Stimulated activated CD4-positive, alpha-beta T cell treated with anti-CD3 and anti-CD28 coated beads, Interleukin-1b, Interleukin-23, amount 100 ng/mL, for 1 hour (primary cell): ENCODE measurements around the gene CLMP.

Experiments used
- DNase-seq, 2 donors: peaks; one replicate each; pipeline ENCODE4 v3.0.0-alpha.2; 2020; ENCODE audit warnings: low read depth in 2 of 2

CLMP gene, protein sequence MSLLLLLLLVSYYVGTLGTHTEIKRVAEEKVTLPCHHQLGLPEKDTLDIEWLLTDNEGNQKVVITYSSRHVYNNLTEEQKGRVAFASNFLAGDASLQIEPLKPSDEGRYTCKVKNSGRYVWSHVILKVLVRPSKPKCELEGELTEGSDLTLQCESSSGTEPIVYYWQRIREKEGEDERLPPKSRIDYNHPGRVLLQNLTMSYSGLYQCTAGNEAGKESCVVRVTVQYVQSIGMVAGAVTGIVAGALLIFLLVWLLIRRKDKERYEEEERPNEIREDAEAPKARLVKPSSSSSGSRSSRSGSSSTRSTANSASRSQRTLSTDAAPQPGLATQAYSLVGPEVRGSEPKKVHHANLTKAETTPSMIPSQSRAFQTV

GRCh38 chr11:123195188-123196059 is at the start of gene CLMP:
CLMP (minus strand) TSS chr11:123195248; CDS start chr11:123194940, 308 bp downstream.
- no peak for DNase-seq

DNA sequence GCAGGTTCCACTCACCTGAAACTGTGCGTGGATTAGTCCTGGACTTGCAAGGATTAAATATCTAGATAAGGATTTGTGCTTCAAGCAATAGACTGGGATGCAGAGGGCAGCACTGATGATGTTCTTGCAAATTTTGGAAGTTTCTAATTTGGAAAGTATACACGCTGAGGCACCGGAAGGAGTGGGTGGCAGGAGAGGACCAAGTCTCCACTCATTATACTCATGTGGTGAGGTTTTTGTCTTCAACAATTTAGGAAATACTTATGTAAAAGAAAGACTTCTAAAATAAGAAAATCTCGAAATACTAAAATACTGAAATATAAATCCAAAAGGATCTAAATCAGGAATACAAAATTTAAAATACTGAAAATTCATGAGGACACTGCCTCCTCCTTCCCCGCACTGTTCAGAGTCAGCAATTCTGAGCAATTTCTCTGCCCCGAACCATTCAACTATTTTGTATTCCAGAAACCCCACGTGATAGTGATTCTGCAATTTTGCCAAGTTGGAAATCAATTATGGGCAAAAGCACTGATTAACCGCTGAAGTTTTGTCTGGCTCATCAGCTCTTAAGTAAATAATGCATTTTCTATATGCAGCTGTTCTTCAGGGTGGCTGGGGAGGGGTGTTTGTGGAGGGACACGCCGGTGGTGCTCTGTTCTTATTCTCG is 47.0 kb upstream of the CLMP start:
- DNase-seq, result no peak

DNA sequence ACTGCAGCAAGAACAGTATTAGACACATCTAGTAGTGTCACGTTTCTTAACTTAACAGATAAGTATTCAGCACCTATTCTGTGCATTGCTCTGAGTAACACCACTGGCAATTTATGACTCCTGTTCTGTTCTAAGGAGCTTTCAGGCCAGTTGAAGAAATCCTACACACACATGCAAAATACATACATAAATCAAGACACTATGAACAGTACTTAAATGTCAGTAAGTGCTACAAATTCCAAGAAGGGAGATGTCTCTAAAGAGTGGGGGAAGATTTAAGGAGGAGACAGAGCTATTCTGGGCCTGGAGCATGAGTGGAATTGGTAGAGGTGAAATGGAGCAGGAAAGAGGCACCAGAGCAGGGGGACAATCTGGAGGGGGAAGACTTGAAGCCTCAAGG is 46.2 kb upstream of the CLMP start:
- no peak for DNase-seq

- no peak for DNase-seq
These were observed 44.4 kb upstream of the CLMP start for GRCh38 chr11:123239191-123240150.

- DNase-seq, result no peak
These were observed 43.2 kb upstream of the CLMP start for GRCh38 chr11:123238297-123238696.

DNA sequence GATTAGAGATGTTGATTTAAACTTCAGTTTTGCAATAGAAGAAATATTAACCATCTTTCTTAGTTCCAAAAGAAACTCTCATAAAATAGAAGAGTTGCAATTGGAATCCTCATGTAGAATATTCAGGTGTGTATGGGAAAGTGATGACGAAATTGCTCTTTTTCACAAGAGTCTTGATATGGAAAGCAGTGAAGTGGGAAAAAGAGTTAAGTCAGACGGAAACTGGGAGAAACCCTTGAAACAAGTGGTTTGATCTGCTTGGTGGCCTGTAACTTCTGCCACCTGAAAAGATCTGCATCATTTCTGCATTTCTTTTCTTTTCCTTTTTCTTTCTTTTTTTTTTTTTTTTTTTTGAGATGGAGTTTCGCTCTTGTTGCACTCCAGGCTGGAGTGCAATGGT is 41.8 kb upstream of the CLMP start:
- DNase-seq, result no peak

DNA sequence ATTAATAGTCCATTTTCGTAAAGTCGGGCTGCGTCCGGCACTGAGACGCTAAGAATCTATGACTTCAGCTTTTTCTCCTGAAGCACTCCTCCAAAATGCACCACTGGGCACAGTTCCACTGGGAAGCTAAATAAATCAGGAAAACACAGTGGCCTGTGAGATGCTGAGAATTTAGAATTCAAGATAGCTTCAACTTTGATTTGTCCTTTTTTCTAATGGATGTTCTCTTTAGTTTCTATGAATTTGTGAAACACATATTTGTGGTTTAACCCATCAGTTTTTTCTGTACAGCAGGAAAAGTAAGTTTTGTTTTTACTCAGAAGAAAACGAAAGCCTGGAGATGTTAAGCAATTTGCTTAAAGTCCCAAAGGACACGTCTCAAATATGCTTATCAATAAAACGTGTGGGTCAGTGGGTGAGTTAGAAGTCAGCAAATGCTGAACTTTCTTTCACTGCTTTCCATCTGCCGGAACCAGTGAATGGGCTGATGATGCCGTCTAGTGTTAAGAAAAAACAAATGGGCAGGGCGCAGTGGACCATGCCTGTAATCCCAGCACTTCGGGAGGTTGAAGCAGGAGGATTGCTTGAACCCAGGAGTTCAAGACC is 40.7 kb upstream of the CLMP start:
- DNase-seq, result no peak

- DNase-seq, result peak in 1 of 2 donors; percentile 24
These were observed 40.1 kb upstream of the CLMP start for GRCh38 chr11:123235117-123235655.

GRCh38 chr11:123233975-123234334 is 38.9 kb upstream of the CLMP start:
- DNase-seq, result no peak

DNA sequence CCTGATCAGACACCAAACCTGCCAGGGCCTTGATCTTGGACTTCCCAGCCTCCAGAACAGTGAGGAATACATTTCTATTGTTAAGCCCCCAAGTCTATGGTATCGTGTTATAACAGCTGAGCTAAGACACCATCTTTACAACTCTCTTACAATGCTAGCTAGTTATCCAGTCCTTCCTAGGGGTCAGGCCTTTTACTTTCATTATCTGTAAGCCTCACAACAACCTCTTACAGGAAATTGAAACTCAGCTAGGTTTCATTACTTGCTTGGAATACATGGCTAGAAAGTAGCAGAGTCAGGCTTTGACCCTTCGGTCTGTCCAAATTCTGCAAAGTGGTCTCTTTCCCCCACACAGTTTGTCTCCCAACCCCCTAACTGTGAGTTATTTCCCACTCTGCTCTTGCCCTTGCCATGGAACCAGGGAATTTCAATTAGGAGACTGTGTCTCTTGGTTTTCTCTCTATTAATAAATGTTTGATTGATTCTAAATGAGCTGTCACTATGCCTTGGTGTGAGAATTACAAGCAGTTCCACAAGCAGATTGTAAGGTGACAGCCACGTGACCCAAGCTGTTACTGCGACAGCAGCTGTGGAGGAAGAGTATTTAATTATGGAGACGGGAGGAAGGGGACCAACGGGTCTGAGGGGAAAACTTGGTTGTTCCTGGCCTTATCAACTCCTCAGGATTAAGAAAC is 38.4 kb upstream of the CLMP start:
- no peak for DNase-seq

GRCh38 chr11:123231777-123232176 is 36.7 kb upstream of the CLMP start:
- DNase-seq, result no peak

DNA sequence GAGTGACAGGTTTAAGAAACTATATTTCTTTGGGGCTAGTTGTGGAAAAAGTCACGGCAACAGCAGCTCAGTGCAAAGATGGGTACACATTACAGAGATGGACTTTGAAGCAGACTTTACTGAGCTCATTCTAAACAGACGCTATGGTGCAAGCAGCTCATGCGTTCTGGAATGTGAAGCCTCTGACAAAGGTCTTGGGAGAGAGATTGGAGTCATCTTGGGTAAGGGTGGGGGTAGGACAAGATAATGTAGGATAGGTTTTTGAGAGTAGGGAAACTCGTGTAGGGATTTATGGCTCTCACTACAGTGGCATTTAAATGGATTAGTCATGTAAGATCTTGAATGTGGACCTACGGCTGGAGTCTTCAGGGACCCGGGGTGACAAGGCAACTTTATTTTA is 36.2 kb upstream of the CLMP start:
- DNase-seq, result no peak

- DNase-seq, result no peak
These were observed 35.3 kb upstream of the CLMP start for GRCh38 chr11:123230346-123230745.

DNA sequence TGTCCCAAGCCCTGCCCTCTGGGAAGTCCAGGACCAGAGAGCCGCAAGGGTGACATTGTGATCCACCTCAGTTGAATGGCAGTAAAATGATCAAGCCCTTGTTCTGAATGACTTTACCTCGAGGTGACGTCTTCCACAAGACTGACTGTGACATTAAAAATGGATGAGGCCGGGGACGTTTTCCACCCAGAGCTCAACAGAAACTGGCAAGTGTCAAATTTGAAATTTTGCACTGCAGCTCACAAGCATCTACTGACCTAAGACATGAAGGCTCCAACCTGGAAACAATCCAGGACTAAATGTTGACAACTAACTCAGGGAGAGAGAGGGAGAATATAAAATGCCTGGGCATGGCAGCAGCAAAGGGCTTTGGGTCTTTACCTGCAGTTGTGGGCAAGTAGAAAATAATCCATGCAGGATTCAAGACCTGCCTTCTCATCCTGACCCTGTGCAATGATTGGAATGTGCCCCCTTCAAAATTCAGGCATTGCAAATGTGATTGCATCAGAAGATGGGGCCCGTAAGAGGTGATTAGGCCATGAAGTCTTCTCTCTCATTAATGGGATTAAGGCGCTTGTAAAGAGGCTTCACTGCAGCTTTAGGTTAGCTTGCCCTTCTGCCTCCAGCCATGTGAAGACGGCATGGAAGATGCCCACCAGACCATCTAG is 33.6 kb upstream of the CLMP start:
- no peak for DNase-seq

DNA sequence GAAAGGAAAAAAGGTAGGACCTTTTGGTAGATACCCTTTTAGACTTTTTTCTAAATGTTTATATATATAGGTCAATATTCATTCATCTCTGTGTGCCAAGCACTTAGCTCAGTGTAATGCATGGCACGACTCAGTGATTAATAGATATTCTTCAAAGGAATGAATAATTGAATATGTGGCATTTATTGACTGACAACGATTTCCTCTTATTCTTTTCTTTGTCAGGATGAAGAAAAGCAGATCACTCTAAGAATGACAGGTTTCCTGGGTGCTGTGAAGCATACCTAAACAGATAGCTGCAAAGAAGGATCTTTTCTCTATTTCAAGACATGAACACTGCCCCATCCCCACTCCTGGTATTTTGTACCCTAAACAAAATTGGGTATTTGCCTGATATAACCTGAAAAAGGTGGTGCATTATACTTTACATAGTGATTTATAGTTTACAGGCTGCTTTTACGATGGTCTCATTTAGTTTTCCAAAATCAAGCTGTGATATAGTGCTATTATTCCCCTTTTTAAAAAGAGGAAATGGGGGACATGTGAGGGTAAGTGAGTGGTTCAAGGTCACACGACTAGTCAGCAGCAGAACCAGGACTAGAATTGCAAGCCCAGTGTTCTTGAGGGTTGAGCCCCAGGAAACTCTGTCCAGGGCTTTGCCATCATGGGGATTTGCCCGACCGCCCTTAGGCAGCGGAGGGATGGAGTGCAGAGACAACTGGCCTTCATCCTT is 32.9 kb upstream of the CLMP start:
- DNase-seq, result no peak

DNA sequence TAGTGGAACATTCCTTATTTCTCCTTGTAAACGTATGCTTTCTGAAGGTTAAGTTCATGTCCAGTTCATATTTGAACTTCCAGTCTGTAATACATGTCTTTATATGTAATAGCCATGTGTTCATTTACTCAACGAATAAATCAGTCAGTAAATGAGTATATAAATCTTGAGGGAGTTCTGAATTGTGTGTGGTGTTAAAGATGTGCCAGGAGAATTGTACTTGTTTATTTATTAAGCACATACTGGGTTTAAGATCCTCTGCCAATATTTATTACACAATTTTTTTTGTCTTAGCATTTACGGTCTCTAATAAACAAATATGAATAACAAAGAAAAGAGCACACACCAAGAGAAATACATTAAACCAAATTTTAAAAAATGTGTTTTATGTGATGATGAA is 26.5 kb upstream of the CLMP start:
- no peak for DNase-seq

GRCh38 chr11:123221096-123221561 is 26.1 kb upstream of the CLMP start:
- DNase-seq, result no peak

DNA sequence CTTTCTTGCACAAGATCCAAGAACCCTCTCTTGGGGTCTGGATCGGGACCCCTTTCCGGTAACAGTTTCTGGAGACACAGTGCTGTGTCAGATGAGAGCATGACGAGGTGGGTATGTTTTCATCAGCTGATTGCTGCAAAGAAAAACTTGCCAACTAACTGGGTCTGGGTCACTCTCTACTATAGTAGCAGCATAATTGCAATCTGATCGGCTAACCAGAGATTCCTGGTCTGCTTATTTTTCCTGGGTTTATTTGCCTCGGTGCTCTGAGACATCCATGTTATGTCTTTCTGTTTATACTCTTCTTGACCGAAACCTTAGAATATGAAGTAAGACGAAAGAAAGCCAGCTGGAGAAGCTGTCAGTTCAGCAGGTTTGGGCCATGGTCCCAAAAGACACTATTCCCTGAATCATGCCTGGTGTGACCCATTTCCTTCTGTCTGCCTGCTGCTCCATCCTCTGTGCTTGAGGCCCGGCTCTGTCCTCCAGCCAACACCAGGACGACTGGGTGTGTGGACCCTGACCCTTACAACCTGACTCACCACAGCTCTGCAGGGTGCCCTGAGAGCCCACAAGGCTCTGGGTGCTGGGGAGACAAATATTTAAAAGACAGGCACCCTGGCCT is 24.1 kb upstream of the CLMP start:
- no peak for DNase-seq
